ENCODE results near the gene TMEM54. TPM values are rescaled to one million over a fixed set of nuclear protein-coding genes. Genes with fewer than 3 reads are reported as not detected.

The TMEM54 gene
- total RNA-seq, 1 donor from 2014 or later, result 42.1 TPM

- H3K4me3 Mint-ChIP-seq, result no peak overlapping the region
- H3K27ac Mint-ChIP-seq, result no peak overlapping the region
- TF ChIP-seq, protein P1, sequence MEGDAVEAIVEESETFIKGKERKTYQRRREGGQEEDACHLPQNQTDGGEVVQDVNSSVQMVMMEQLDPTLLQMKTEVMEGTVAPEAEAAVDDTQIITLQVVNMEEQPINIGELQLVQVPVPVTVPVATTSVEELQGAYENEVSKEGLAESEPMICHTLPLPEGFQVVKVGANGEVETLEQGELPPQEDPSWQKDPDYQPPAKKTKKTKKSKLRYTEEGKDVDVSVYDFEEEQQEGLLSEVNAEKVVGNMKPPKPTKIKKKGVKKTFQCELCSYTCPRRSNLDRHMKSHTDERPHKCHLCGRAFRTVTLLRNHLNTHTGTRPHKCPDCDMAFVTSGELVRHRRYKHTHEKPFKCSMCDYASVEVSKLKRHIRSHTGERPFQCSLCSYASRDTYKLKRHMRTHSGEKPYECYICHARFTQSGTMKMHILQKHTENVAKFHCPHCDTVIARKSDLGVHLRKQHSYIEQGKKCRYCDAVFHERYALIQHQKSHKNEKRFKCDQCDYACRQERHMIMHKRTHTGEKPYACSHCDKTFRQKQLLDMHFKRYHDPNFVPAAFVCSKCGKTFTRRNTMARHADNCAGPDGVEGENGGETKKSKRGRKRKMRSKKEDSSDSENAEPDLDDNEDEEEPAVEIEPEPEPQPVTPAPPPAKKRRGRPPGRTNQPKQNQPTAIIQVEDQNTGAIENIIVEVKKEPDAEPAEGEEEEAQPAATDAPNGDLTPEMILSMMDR (conservative IDR thresholded peaks at IDR 0.05), result no peak
- DNase-seq (ENCODE audit: extremely low spot score, unreplicated experiment), result no peak
- H3K36me3 Mint-ChIP-seq, result peaks cover 37% of the 10 kb centered on the region
- H3K27me3 Mint-ChIP-seq, result no peaks in the 10 kb centered on the region
- peaks cover 19% of the 10 kb centered on the region for H3K4me1 Mint-ChIP-seq (ENCODE audit: unreplicated experiment)
- no peaks in the 10 kb centered on the region for H3K9me3 Mint-ChIP-seq
Observed at GRCh38 chr1:32946413-32946812, 45.2 kb upstream of the TMEM54 start.

GRCh38 chr1:32944180-32944579, 43.0 kb upstream of the TMEM54 start:
- Mint-ChIP-seq H3K9me3 (no peaks in the 10 kb centered on the region), H3K4me3 (no peak overlapping the region), H3K36me3 (peaks cover 43% of the 10 kb centered on the region), H3K4me1 (ENCODE audit: unreplicated experiment) (peaks cover 17% of the 10 kb centered on the region), H3K27me3 (no peaks in the 10 kb centered on the region), H3K27ac (no peak overlapping the region)
- TF ChIP-seq, protein P1 (conservative IDR thresholded peaks at IDR 0.05), result no peak
- DNase-seq (ENCODE audit: extremely low spot score, unreplicated experiment), result no peak

DNA sequence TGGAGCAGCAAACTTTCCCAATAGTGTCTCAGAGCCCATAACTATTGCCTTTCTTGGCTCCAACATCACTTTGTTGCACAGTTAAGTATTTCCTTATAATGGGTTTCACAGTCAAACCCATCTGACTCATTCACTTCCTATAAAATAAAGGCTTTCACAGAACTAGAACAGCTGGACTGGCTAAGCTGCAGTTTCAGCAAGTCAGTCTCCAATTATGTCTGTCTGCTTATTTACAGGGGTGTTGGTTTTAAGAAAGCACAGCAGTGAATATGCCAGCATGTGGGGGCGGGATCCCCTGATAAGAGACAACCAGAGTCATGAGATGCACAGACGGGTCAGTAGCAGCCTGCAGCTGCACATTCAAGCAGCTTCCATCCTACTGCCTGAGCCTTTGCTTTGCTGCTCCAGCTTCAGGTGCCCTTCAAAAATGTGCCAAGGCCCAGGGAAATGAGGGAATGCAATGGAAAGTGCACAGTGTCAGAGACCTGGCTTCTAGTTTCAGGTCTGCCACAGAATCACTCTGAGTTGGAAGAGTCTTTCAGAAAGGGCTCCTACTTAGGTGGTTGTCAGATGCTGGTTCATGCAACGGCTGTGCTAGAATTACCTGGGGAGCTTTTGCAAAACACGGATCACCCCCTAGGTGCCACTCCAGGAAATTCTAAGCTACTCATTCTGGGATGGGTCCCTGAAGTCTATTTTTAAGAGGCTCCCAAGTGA, 38.6 kb upstream of the TMEM54 start:
- peaks cover 3% of the 10 kb centered on the region for H3K4me1 Mint-ChIP-seq (ENCODE audit: unreplicated experiment)
- H3K4me3 Mint-ChIP-seq, result no peak overlapping the region
- no peaks in the 10 kb centered on the region for H3K27me3 Mint-ChIP-seq
- TF ChIP-seq, protein P1 (conservative IDR thresholded peaks at IDR 0.05), result no peak
- no peaks in the 10 kb centered on the region for H3K9me3 Mint-ChIP-seq
- H3K36me3 Mint-ChIP-seq, result peaks cover 34% of the 10 kb centered on the region
- no peak for DNase-seq (ENCODE audit: extremely low spot score, unreplicated experiment)
- peak overlapping the region; percentile 54 for H3K27ac Mint-ChIP-seq

DNA sequence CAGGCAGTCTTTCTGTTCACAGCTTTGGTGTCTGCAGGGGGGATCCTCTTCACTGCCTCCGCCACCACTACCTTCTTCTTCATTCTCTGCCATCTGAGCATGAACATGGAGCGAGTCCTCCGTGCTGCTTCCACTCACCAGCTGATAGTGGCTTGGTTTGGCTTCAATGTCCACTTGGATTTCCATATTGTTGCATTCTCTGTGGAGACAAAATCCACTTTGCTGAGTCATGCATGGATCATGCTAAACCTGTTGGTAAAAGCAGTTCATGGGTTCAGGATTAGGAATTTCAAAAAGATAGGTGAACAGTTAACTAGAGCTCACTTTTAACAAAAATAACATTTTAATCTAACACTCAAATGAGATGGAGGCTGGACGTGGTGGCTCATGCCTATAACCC, 35.9 kb upstream of the TMEM54 start:
- no peak overlapping the region for H3K27ac Mint-ChIP-seq
- H3K27me3 Mint-ChIP-seq, result no peaks in the 10 kb centered on the region
- no peaks in the 10 kb centered on the region for H3K9me3 Mint-ChIP-seq
- H3K4me3 Mint-ChIP-seq, result no peak overlapping the region
- no peak for DNase-seq (ENCODE audit: extremely low spot score, unreplicated experiment)
- TF ChIP-seq, protein P1 (conservative IDR thresholded peaks at IDR 0.05), result no peak
- H3K4me1 Mint-ChIP-seq (ENCODE audit: unreplicated experiment), result peaks cover 11% of the 10 kb centered on the region
- peaks cover 20% of the 10 kb centered on the region for H3K36me3 Mint-ChIP-seq

DNA sequence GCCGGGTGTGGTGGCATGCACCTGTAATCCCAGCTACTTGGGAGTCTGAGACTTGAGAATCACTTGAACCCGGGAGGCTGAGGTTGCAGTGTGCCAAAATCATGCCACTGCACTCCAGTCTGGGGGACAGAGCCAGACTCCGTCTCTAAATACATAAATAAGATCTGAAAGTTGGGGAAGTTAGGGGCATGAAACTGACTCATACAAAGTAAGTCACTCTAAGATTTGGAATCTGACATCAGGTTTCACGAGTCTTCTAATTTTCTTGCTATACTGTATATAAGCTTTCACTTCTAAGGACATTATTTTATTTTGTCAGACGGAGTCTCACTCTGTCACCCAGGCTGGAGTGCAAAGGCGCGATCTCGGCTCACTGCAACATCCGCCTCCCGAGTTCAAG, 33.3 kb upstream of the TMEM54 start:
- no peak for DNase-seq (ENCODE audit: extremely low spot score, unreplicated experiment)
- peaks cover 16% of the 10 kb centered on the region for H3K36me3 Mint-ChIP-seq
- TF ChIP-seq, protein P1 (conservative IDR thresholded peaks at IDR 0.05), result no peak
- no peaks in the 10 kb centered on the region for H3K9me3 Mint-ChIP-seq
- H3K4me3 Mint-ChIP-seq, result no peak overlapping the region
- H3K4me1 Mint-ChIP-seq (ENCODE audit: unreplicated experiment), result peaks cover 10% of the 10 kb centered on the region
- no peaks in the 10 kb centered on the region for H3K27me3 Mint-ChIP-seq
- H3K27ac Mint-ChIP-seq, result no peak overlapping the region

All from type B pancreatic cell (in vitro differentiated cells).